A549 (cell line): Measurements from ENCODE around the gene CHIT1.

ENCODE experiments used
- RFX5 ChIP-seq: fragments of 450-650 bp; IDR thresholded peaks from 2 replicates; pipeline ENCODE4 v1.7.1; 2014; ENCODE audit warnings: antibody characterized with exemption, mild to moderate bottlenecking, moderate library complexity
- SREBF2 ChIP-seq: fragments of 450-650 bp; IDR thresholded peaks from 2 replicates; pipeline ENCODE4 v1.6.1; 2014; ENCODE audit warnings: mild to moderate bottlenecking, moderate library complexity

GRCh38 chr1:203273206-203273868 is 43.9 kb upstream of the CHIT1 start:
- TF ChIP-seq SREBF2 = no peak
- TF ChIP-seq RFX5 = no peak
